ENCODE data around the gene NT5M.
A peak's percentile ranks its signal among the peaks of the same experiment; 100 is the strongest.
"Not testable (repeated sequence)": the region's sequence is repeated elsewhere in the genome, so short reads cannot be mapped to it uniquely, and the experiment has no call there.

Gene NT5M

GRCh38 chr17:17303010-17303846 lies at the start of gene NT5M:
Gene NT5M, plus strand, starts transcription at chr17:17303373. Its CDS starts 178 bp downstream, at chr17:17303551.
- DNase-seq = peak; percentile 64 to 66

DNA sequence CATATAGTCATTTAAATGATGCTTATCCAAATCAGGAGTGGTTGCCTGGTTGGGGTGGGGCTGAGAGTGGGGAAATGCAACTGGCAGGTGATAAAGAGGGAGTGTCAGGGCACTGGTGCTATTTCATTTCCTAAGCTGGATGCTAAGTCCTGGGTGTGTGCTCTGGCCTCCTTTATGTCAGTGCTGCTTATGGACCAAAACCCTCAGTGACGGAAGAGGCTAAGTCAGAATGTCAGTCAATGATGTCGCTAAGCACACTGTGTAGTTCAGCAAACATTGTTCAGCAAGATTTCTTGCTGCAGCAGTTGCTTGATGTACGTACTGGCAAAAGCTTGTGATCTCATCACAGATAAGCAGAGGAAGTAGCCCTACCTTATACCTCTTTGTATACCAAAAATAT lies 49.8 kb upstream of the NT5M start:
- no peak for DNase-seq

DNA sequence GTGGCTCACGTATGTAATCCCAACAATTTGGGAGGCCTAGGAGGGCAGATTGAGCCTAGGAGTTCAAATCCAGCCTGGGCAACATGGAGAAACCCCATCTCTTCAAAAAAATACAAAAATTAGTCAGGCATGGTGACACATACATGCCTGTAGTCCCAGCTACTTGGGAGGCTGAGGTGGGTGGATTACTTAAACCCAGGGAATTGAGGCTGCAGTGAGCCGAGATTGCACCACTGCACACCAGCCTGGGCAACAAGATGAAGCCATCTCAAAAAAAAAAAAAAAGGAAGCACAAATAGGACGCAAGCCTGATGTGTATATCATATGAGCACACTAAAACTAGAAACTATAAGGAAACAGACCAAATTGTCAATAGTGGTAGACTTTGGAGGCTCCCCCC lies 49.1 kb upstream of the NT5M start:
- no peak for DNase-seq

- not testable (repeated sequence) for DNase-seq
These were observed 47.5 kb upstream of the NT5M start for GRCh38 chr17:17255689-17256088.

- no peak for DNase-seq
These were observed 46.9 kb upstream of the NT5M start for GRCh38 chr17:17256316-17256715.

- no peak for DNase-seq
These were observed 45.2 kb upstream of the NT5M start for GRCh38 chr17:17258011-17258410.

DNA sequence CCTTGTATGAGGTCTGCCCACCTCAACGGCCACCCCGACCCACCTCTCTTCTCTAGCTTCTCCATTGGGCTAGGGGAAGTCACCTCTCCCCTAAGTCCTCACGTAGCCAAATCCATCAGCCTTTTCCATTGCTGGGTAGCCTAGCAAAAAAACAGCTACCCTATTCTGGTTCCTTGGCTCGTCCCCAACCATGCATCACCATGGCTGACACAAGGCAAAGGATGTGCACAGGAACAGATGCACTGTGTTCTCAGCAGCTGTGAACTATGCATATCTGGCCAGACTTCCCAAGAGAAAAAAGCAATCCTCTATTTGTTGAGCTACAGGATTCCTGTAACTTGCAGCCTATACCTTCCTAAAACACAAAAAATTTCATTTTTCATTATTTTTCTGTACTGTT lies 44.2 kb upstream of the NT5M start:
- no peak for DNase-seq

DNA sequence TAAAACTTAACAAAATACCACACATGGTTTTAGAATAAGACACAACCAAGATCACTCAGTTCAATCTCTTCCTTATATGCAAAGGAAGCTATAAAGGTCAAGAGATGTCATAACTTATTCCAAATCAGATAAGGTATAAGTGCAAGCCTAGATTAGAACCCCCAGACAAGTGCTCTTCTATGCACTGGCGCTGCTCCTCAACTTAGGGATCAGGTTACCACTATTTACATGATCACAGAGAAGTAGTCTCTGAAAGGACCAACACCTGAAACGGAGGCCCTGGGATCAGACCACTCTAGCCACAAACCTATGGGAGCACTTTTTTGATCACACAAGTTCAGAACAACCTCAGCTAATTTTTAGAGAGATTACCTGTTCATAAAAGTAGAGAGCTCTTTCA lies 38.7 kb upstream of the NT5M start:
- no peak for DNase-seq

DNA sequence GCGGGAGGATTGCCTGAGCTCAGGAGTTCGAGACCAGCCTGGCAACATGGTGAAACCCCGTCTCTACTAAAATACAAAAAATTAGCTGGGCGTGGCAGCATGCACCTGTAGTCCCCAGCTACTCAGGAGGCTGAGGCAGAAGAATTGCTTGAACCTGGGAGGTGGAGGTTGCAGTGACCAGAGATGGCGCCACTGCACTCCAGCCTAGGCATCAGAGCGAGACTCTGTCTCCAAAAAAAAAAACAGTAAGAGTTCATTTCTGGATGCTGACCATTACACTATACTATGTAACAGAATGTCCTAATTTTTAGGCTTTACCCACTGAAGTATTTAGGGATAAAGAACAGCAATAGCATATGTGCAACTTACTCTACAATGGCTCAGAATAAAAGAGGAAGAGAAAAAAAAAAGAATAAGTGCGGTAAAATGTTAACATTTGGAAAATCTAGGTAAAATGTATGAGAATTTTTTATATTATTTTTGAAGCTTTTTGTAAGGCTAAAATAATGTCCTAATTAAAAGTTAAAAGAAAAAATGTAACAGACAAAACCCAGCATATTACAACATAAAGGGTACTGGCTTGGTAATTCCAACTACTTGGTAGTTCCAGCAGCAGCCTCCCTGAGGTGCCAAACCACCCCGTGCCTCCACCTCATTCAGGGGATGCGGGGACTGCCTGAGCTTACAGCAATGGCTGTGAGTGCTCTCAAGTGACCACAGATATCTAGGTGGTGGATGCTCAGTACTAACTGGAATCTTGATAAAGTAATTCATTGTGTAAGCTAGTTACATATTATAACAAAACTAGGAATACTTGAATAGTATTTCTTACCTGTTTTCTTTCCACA lies 33.0 kb upstream of the NT5M start:
- DNase-seq = peak; percentile 13 to 18

GRCh38 chr17:17275971-17276370 lies 27.2 kb upstream of the NT5M start:
- DNase-seq = no peak

DNA sequence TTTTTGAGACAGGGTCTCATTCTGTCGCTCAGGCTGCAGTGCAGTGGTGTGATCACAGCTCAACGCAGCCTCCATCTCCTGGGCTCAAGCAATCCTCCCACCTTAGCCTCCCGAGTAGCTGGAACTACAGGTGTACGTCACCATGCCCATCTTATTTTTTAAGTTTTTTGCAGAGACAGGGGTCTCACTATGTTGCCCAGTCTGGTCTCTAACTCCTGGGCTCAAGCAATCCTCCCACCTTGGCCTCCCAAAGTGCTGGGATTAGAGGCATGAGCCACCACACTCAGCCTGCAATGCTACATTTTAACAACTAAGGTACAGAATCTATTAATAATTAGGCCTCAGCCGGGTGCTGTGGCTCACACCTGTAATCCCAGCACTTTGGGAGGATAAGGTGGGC lies 25.7 kb upstream of the NT5M start:
- not testable (repeated sequence) for DNase-seq

DNA sequence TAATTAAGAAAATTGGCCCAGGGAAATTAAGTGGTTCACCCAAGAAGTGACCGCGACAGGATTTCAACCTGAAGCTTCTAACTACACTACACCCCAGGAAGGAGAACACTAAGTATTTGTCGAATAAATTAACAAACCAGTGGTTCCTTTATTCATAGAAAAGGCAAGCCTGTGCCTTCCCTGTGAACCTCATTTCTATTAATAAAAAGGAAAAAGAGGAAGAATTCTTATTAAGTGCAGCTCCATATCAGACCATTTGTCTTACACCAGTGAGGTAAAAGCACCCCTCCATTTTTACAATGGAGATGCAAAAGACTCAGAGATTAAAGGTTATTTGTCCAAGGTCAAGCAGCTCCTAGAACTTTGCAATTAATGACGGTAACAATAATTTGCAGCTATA lies 23.9 kb upstream of the NT5M start:
- DNase-seq = no peak

GRCh38 chr17:17280613-17281549 lies 22.3 kb upstream of the NT5M start, which contains the start of gene COPS3:
Gene COPS3, minus strand, starts transcription at chr17:17281246. Its CDS starts 60 bp downstream, at chr17:17281186.
- peak; percentile 94 to 95 for DNase-seq

GRCh38 chr17:17285951-17286350 lies 17.2 kb upstream of the NT5M start:
- DNase-seq = no peak

DNA sequence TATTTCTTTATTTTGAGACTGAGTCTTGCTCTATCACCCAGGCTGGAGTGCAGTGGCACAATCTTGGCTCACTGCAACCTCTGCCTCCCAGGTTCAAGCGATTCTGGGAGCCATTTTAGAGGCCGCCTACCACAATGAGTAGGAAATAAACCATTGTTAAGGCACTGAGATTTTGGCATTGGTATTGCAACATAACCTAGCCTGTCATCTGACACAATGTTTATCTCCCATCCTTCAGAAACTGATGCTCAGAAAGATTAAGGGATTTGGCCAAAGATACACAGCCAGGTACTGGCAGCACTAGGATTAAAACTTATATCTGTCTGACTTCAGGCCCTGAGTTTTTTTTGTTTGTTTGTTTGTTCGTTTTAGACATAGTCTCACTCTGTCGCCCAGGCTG lies 14.1 kb upstream of the NT5M start:
- DNase-seq = no peak

DNA sequence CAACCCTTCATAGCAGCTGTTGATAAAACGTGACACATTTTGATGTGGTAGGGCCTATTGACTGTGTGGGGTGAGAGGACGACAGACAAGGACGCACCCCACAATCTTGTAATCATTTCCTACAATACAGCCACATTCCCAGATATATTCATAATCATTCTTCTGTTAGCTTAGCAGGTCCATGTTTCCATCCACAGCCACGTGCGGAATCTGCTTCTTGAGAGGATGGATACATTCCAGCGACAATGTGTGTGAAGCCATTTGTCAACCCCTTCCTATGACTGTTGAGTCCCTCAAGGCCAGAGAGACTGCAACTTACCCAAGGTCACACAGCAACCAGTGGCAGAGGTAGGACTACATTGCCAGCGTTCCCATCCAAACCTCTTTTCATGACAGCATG lies 13.5 kb upstream of the NT5M start:
- no peak for DNase-seq

GRCh38 chr17:17295141-17295540 lies 8.0 kb upstream of the NT5M start:
- DNase-seq = no peak

- DNase-seq = no peak
These were observed 6.0 kb upstream of the NT5M start for GRCh38 chr17:17297217-17297616.

GRCh38 chr17:17298108-17298507 lies 5.1 kb upstream of the NT5M start:
- no peak for DNase-seq

- DNase-seq = peak in 1 of 2 donors; percentile 44
These were observed 2.3 kb upstream of the NT5M start for GRCh38 chr17:17300624-17301568.

DNA sequence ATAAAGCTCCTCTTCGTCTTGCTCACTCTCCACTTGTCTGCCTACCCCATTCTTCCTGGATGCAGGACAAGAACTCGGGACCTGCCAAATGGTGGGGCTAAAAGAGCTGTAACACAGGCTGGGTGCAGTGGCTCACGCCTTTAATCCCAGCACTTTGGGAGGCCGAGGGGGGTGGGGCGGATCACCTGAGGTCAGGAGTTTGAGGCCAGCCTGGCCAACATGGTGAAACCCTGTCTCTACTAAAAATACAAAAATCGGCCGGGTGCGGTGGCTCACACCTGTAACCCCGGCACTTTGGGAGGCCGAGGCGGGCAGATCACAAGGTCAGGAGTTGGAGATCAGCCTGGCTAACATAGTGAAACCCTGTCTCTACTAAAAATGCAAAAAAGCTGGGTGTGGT lies 1.5 kb upstream of the NT5M start:
- not testable (repeated sequence) for DNase-seq

Measured in stimulated activated CD4-positive, alpha-beta T cell treated with anti-CD3 and anti-CD28 coated beads, Interleukin-2, amount 100 ng/mL, for 48 hours (primary cell).